K562 treated with DMSO at 1 percent for 4 hours (cell line): ENCODE measurements around the gene C10orf105. TPM values are rescaled to one million over a fixed set of nuclear protein-coding genes. Genes with fewer than 3 reads are reported as not detected.

Experiments used
- total RNA-seq: library from RNA; unstranded; fragments of 300-600 nt; gene quantifications from 2 replicates; pipeline ENCODE4 v1.2.3, GENCODE V29; 2022; ENCODE audit not compliant: insufficient read depth

C10orf105 gene
- 0.35 TPM in 1 of 2 replicates, not detected in the other for total RNA-seq

GRCh38 chr10:71719464-71720201 is at the start of gene C10orf105:
Gene C10orf105 (minus strand): TSS chr10:71719778. CDS start chr10:71716337, 3,441 bp downstream.

Other genes starting within 250 kb of the C10orf105 start
- gene VSIR, start 53.7 kb upstream of the C10orf105 start, total RNA-seq: 43.6 and 51.1 TPM in 2 replicates
- gene PSAP, start 131.5 kb upstream of the C10orf105 start, total RNA-seq: 1,340 and 1,395 TPM in 2 replicates
- gene CHST3, start 244.6 kb upstream of the C10orf105 start, total RNA-seq: 0.18 TPM in 1 of 2 replicates, not detected in the other